ENCODE results near the gene PTCRA.

Gene PTCRA

DNA sequence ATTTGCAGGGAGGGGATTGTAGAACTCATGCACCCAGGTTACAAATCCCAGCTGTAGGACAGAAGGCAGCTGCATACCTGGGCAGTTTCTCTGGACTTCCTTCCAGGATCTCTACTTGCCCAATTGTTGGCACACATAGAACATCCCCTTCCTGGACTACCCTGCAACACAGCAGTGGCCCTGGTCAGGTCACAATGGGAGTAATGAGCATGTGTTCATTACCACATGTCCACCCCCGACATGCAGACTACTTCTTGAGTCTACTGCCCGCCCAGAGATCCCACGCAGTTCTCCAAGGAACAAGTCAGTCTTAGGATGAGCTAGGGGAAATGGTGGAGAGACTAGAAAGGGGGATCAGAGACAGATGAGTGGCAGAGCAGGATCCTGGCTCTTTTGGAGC, 58.1 kb downstream of the PTCRA start:
- no peak for DNase-seq (ENCODE audit: low spot score)

DNA sequence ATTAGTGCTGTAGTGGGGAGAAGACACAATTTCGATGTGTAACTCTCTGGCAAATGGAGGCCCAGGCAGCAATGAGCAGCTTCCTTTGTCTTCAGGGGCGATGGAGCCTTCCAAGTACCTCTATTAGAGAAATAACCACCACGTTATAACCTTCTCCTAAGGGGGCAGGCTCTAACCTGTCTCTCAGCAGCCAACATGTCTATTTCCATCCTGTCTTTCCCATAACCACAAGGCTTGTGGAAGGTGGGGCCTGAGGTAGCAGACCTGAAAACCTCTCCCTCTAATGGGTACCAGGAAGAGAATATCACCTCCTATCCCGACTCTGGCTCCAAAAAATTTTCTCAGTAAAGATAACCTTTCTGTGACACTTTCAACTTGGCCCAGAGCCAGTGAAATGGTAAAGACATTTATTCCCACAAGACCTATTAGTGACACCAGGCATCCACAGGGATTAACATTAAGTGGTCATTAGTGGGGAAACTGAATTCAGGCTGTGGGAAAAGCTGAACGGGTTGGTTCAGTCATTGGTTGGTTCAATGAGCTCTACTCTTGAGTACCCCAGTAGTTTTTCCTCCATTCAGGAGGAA, 59.2 kb downstream of the PTCRA start:
- no peak for DNase-seq (ENCODE audit: low spot score)

All from activated CD4-positive, alpha-beta T cell treated with anti-CD3 and anti-CD28 coated beads, Interleukin-2, Interleukin-4, amounts not matched to agents 100 ng/mL and 50 ng/mL, durations not matched to agents 16 hours and 8 hours (primary cell).